SH-SY5Y (cell line): ENCODE results near the gene ANGPTL2.

Experiments used
- GATA2 ChIP-seq: IDR thresholded peaks from 2 replicates; pipeline ENCODE4 v1.6.1; 2011; ENCODE audit warnings: mild to moderate bottlenecking, low read depth, low read length
- GATA3 ChIP-seq: IDR thresholded peaks from 2 replicates; pipeline ENCODE4 v1.6.1; 2011; ENCODE audit warnings: low read depth, mild to moderate bottlenecking, low read length, moderate library complexity

Gene ANGPTL2

GRCh38 chr9:127133739-127134167, 11.3 kb upstream of the ANGPTL2 start:
- TF ChIP-seq GATA2 (no peak), GATA3 (no peak)

GRCh38 chr9:127132921-127133647, 10.6 kb upstream of the ANGPTL2 start:
- TF ChIP-seq GATA3 (no peak), GATA2 (no peak)

DNA sequence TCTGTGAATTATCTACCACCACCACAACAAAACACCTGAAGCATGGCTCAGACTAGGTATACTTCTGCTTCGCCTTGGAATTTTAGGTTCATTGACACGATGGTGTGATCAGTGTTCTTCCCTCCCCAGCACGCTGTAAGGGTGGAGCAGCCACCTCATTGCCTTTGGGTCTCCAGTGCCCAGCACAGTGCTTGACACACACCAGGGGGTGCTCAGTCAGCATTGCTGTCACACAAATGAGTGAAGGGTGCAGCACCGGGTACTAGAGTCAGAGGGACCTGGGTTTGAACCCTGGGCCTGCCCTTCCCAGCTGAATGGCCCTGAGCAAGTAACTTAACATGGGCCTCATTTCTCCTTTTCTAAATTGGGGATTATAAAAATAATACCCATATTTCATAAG, 9.9 kb upstream of the ANGPTL2 start:
- TF ChIP-seq GATA2 (no peak), GATA3 (no peak)

- no peak for TF ChIP-seq GATA2
- no peak for TF ChIP-seq GATA3
Observed at GRCh38 chr9:127131871-127132270, 9.4 kb upstream of the ANGPTL2 start.

- TF ChIP-seq GATA2 = no peak
- TF ChIP-seq GATA3 = no peak
Observed at GRCh38 chr9:127130661-127131538, 8.5 kb upstream of the ANGPTL2 start.

DNA sequence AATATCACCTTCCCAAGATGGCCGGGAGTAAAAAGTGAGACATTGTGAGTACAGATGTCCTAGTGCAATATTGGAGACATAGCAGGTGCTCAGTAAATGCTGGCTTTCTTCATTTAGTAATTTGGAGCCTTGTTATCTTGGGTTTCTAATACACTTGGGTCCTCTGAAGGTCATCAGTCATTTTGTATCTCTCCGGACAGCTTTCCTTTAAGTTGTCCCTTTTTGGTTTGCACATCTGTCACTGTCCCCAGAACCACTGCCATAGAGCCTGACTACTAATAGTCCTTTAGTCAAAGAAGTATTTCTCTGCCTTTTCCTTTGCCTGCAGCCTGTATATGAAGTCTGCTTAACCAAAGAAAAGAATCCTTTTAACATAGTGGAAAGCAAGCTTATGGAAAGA, 7.8 kb upstream of the ANGPTL2 start:
- TF ChIP-seq GATA2 (no peak), GATA3 (no peak)

DNA sequence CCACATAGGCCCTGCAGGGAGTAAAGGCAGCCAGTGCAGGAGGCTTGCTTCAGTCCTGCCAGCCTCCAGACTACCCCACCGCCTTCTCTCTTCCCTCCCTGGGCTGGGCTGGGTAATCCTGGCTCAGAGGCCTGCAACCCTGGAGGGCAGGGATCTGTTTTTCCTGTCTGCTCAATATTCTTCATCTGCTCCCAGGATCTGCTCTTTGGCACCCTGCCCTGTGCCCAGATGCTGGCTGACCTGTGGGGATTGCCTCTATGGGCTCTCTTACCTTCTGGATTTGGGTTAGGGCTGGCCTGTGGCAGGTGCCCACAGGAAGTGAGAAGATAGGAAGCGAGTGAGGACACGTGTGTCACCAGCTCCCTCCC, 7.3 kb upstream of the ANGPTL2 start:
- TF ChIP-seq GATA2 = peak; percentile 74
- TF ChIP-seq GATA3 = peak; percentile 6; the same call in 1 of the 2 replicates

GRCh38 chr9:127129073-127129717, 6.8 kb upstream of the ANGPTL2 start:
- TF ChIP-seq GATA2 (peak; percentile 62; the same call in 1 of the 2 replicates), GATA3 (peak; percentile 47)

- TF ChIP-seq GATA2 (no peak), GATA3 (no peak)
Observed at GRCh38 chr9:127128341-127129072, 6.1 kb upstream of the ANGPTL2 start.

DNA sequence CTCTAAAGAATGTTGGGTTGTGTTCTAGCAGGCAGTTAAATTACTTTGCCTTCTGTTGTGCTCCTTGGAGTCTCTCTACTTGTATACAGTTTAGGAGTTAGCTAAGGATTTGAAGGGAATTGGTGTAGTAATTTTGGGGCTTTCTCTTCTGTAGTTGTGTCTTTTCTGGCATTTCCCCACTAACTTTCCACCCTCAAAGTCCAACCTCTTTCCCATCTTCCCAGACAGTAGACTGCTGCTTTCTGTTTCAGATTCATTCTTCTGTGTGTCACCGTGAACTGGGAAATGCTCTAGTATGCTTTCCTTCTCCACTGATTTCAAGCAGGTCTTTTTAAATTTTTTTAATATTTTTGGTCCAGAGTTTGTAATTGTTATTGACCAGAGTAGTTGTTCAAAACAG, 4.5 kb upstream of the ANGPTL2 start:
- no peak for TF ChIP-seq GATA3
- TF ChIP-seq GATA2 = no peak

DNA sequence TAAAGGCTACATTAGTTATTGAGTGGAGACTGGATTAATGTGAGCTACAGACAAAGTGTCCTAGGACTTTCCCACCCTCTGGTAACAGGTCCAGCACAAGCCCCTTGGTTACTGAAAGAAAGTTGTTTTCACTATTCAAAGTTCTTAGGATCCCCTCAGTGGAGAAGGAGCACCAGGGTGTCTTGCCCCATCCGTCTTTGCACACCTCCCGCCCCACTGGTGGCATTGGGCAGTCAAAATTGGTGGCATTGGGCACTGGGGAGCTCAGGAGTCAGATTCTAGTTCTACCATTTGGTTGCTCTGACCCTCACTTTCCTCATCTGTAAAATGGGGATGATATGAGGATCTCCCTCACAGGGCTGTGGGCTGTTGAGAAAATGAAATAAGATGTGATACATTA, 2.4 kb upstream of the ANGPTL2 start:
- TF ChIP-seq GATA2 (no peak), GATA3 (no peak)

DNA sequence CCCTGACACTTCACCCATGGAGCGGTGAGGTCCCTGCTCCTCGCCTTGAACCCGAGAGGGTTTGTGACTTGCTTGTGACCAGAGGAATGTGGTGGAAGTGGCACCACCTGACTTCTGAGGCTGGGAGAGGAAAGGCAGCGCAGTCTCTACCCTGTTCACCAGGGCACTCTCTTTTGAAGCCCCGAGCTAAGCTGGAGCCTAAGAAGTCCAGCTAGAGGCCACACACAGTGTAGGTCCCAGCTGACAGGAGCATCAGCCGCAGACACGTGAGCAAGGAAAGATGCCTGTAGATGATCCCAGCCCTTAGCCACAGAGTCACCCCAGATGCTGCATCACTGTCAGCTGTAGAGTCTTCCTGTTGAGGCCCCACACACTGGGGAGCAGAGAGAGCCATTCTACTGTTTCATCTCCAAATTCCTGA, 1.7 kb upstream of the ANGPTL2 start:
- TF ChIP-seq GATA3 = no peak

GRCh38 chr9:127123064-127123890, 842 bp upstream of the ANGPTL2 start:
- TF ChIP-seq GATA3 = no peak
- no peak for TF ChIP-seq GATA2
